HEK293T (cell line): ENCODE results near the gene PAPSS1.

ENCODE experiments used
- CTCF ChIA-PET: fragments of 350-600 bp; formaldehyde crosslinking; extraction: SDS; loops from one replicate; lab custom pipeline; 2021; ENCODE audit warnings: antibody characterized with exemption, inconsistent platforms; lab: Yijun Ruan, JAX
- POLR2A ChIA-PET: fragments of 350-600 bp; formaldehyde crosslinking; extraction: SDS; loops from one replicate; lab custom pipeline; 2020; ENCODE audit warnings: antibody characterized with exemption, inconsistent platforms; lab: Yijun Ruan, JAX
- DNase-seq: peaks from one replicate; pipeline ENCODE4 v3.0.0; 2012; ENCODE audit warnings: mixed read lengths; ENCODE audit errors: extremely low spot score
- ARNT ChIP-seq: fragments of 450-650 bp; IDR thresholded peaks from 2 replicates; pipeline ENCODE4 v1.6.1; 2017; ENCODE audit warnings: mild to moderate bottlenecking
- BHLHE40 ChIP-seq: fragments of 450-650 bp; IDR thresholded peaks from 2 replicates; pipeline ENCODE4 v1.6.1; 2016; ENCODE audit warnings: mild to moderate bottlenecking, moderate library complexity, borderline replicate concordance
- CTBP1 ChIP-seq: fragments of 450-650 bp; IDR thresholded peaks from 2 replicates; pipeline ENCODE4 v1.6.1; 2016; ENCODE audit warnings: borderline replicate concordance
- ELF4 ChIP-seq: fragments of 450-650 bp; IDR thresholded peaks from 2 replicates; pipeline ENCODE4 v1.6.1; 2017; ENCODE audit warnings: antibody characterized with exemption
- FOXA1 ChIP-seq: fragments of 450-650 bp; IDR thresholded peaks from 2 replicates; pipeline ENCODE4 v1.6.1; 2016; ENCODE audit warnings: mild to moderate bottlenecking
- FOXK2 ChIP-seq: fragments of 450-650 bp; IDR thresholded peaks from 2 replicates; pipeline ENCODE4 v1.6.1; 2016; ENCODE audit warnings: mild to moderate bottlenecking
- FOXM1 ChIP-seq: fragments of 450-650 bp; IDR thresholded peaks from 2 replicates; pipeline ENCODE4 v1.6.1; 2017; ENCODE audit warnings: mild to moderate bottlenecking, borderline replicate concordance
- HDGF ChIP-seq: fragments of 450-650 bp; IDR thresholded peaks from 2 replicates; pipeline ENCODE4 v1.6.1; 2017; ENCODE audit warnings: antibody characterized with exemption, borderline replicate concordance
- L3MBTL2 ChIP-seq: fragments of 450-650 bp; conservative IDR thresholded peaks from 2 replicates; pipeline ENCODE4 v1.6.1; 2016; ENCODE audit warnings: mild to moderate bottlenecking
- LEF1 ChIP-seq: fragments of 450-650 bp; IDR thresholded peaks from 2 replicates; pipeline ENCODE4 v1.6.1; 2017; ENCODE audit warnings: mild to moderate bottlenecking, borderline replicate concordance
- NFRKB ChIP-seq: fragments of 450-650 bp; IDR thresholded peaks from 2 replicates; pipeline ENCODE4 v1.6.1; 2016; ENCODE audit warnings: mild to moderate bottlenecking, moderate library complexity
- SP1 ChIP-seq: fragments of 450-650 bp; IDR thresholded peaks from 2 replicates; pipeline ENCODE4 v1.6.1; 2017
- SUZ12 ChIP-seq: fragments of 450-650 bp; IDR thresholded peaks from 2 replicates; pipeline ENCODE4 v1.6.1; 2016; ENCODE audit warnings: mild to moderate bottlenecking
- TARDBP ChIP-seq: fragments of 450-650 bp; IDR thresholded peaks from 2 replicates; pipeline ENCODE4 v1.6.1; 2016
- ZNF384 ChIP-seq: fragments of 450-650 bp; IDR thresholded peaks from 2 replicates; pipeline ENCODE4 v1.6.1; 2016
- TF ChIP-seq, protein P1 (sequence below): fragments of 450-650 bp; IDR thresholded peaks from 2 replicates; pipeline ENCODE4 v1.6.1; 2016

The PAPSS1 gene

DNA sequence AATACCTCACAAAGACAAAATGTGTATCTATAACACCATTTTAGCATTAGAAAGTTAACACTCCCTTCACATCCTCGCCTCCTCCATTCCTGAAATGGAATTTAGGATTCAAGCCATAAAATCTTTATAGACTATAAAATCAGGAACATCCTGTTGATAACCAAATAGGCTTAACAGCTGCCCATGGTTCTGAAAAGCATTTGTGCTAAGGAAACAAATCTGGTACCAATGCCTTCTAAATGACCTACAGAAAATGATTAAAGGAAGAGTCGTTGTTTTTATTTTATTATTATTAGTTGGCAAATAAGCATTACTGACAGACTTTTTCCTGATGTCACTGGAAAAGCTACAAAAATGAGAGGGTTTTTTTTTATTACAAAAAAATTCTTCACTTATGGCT, 79.8 kb downstream of the PAPSS1 start:
- CTCF ChIA-PET: no interaction called here
- TF ChIP-seq FOXA1 (no peak), BHLHE40 (no peak), NFRKB (no peak), FOXM1 (no peak), LEF1 (no peak)
- DNase-seq: no peak
- POLR2A ChIA-PET: no interaction called here

DNA sequence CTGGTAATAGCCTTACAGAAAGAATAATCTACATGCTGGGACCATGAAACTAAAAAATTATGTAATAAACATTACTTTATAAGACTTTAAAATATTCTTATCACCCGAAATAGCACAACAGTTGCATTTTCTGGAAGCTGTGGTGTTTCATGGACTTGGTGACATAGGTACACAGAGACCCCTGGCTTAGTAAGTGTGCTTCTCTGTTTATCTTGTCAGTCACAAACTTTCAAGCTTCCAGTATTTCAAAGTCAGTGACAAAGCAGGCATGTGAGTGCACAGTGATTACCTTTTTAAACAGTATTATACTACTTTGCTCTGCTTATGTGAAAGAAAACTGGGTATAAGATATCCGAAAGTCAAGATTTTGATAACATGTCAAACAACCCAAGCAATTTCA, 84.3 kb downstream of the PAPSS1 start:
- TF ChIP-seq FOXM1: no peak
- TF ChIP-seq FOXA1: no peak
- no peak for TF ChIP-seq ELF4
- TF ChIP-seq L3MBTL2: no peak
- TF ChIP-seq LEF1: no peak
- TF ChIP-seq TARDBP: no peak
- TF ChIP-seq CTBP1: no peak
- TF ChIP-seq HDGF: no peak
- no peak for TF ChIP-seq FOXK2
- no peak for TF ChIP-seq BHLHE40
- TF ChIP-seq SUZ12: no peak
- no peak for TF ChIP-seq SP1
- TF ChIP-seq, protein P1, sequence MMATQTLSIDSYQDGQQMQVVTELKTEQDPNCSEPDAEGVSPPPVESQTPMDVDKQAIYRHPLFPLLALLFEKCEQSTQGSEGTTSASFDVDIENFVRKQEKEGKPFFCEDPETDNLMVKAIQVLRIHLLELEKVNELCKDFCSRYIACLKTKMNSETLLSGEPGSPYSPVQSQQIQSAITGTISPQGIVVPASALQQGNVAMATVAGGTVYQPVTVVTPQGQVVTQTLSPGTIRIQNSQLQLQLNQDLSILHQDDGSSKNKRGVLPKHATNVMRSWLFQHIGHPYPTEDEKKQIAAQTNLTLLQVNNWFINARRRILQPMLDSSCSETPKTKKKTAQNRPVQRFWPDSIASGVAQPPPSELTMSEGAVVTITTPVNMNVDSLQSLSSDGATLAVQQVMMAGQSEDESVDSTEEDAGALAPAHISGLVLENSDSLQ: no peak
- no peak for DNase-seq
- POLR2A ChIA-PET: no interaction called here
- CTCF ChIA-PET: no interaction called here

DNA sequence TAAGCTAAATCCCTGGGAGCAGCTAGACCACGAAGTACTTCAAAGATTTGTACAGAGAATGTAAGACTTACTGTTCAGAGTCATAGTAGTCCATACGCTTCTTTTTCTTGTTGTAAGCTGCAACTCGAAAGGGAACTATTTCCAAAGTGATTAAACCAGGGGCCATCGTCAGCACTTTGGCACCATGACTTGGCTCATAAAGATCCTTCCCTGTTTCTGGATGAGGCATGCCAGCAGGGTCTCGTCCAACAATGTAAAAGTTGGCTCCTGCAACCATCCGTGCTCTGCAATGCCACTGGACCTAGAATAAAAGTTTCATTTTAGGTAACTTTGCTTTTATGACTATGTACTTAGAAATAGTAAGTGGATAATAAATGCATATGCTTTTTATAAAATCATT, 88.5 kb downstream of the PAPSS1 start:
- TF ChIP-seq, protein P1: no peak
- TF ChIP-seq ZNF384 (no peak), SP1 (no peak), LEF1 (no peak), SUZ12 (no peak), ELF4 (no peak), L3MBTL2 (no peak), BHLHE40 (no peak), ARNT (no peak), FOXA1 (no peak), CTBP1 (no peak), FOXK2 (no peak), FOXM1 (no peak), NFRKB (no peak), TARDBP (no peak), HDGF (no peak)
- ChIA-PET POLR2A (no interaction called here), CTCF (no interaction called here)
- no peak for DNase-seq

DNA sequence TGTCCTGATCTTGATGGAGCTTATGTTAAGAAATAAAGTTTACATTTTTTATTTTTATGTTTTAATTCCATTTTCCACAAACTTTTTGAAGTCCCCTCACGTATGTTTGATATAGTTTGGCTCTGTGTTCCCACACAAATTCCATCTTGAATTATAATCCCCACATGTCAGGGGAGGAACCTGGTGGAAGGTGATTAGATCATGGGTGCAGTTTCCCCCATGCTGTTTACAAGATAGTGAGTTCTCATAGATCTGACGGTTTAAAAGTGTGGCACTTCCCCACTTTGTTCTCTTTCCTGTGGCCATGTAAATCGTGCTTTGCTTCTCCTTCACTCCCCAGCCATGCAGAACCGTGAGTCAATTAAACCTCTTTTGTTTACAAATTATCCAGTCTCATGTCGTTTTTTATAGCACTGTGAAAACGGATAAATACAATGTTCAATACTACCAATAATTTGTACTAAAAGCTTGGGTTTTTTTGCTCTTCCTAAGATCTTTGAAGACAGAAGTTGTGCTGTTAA, 89.8 kb downstream of the PAPSS1 start:
- ChIA-PET POLR2A (no interaction called here), CTCF (no interaction called here)
- no peak for TF ChIP-seq FOXM1
- TF ChIP-seq SP1: no peak
- TF ChIP-seq TARDBP: no peak
- TF ChIP-seq SUZ12: no peak
- TF ChIP-seq FOXK2: no peak
- TF ChIP-seq FOXA1: no peak
- no peak for TF ChIP-seq HDGF
- no peak for TF ChIP-seq L3MBTL2
- no peak for TF ChIP-seq ARNT
- no peak for DNase-seq

DNA sequence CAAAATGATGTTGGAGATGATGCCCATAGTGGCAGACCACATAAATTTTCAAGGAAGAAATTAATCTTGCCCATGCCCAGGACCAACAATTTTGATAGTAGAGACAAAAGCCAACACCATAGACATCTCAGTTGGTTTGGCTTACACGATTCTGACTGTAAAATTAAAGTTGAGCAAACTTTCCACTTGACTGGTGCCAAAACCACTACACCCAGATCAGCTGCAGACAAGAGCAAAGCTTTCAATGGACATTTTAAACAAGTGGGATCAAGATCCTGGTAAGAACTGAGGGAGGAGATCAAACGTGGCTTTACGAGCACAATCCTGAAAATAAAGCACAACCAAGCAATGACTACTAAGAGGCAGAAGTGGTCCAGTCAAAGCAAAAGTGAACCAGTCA, 90.7 kb downstream of the PAPSS1 start:
- no peak for DNase-seq
- POLR2A ChIA-PET: no interaction called here
- no peak for TF ChIP-seq HDGF
- no peak for TF ChIP-seq SUZ12
- no peak for TF ChIP-seq ZNF384
- TF ChIP-seq FOXK2: no peak
- TF ChIP-seq TARDBP: no peak
- no peak for TF ChIP-seq ARNT
- TF ChIP-seq ELF4: no peak
- TF ChIP-seq CTBP1: no peak
- no peak for TF ChIP-seq BHLHE40
- TF ChIP-seq FOXA1: no peak
- TF ChIP-seq NFRKB: no peak
- TF ChIP-seq L3MBTL2: no peak
- no peak for TF ChIP-seq FOXM1
- no peak for TF ChIP-seq SP1
- TF ChIP-seq LEF1: no peak
- TF ChIP-seq, protein P1: no peak
- CTCF ChIA-PET: no interaction called here

DNA sequence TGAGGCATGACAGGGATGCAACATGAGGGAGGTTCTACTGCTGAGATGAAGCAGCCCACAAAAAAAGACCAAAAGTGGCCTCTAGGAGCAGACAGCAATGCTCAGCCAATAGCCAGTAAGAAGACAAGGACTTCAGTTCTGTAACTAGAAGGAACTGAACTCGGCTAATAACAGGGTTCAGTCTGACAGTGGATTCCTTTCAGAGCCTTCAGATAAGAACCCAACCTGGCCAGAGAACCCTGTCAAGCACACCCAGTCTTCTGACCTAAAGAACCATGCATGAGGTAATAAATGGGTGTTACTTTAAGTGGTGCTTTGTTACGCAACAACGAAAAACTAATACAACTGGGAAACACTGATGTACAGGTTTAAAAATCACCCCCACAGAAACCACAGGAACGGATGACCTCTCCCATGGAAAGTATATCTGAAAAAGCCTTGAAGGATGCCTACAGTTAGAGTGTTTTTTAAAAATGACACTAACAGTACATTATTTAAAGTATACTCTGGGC, 94.6 kb downstream of the PAPSS1 start:
- POLR2A ChIA-PET: no interaction called here
- CTCF ChIA-PET: no interaction called here
- DNase-seq: no peak
- no peak for TF ChIP-seq HDGF
